HepG2 (cell line): Measurements from ENCODE around the gene CUL7. TPM values are rescaled to one million over a fixed set of nuclear protein-coding genes. Genes with fewer than 3 reads are reported as not detected.

ENCODE experiments used
- ARNTL ChIP-seq: sonication (generic); formaldehyde crosslinking; IDR thresholded peaks from 2 replicates; pipeline ENCODE4 v1.4.0; 2020; ENCODE audit warnings: mild to moderate bottlenecking, missing genetic modification reagents
- CC2D1A ChIP-seq: sonication (generic); formaldehyde crosslinking; IDR thresholded peaks from 2 replicates; pipeline ENCODE4 v1.8.1; 2023; ENCODE audit warnings: mild to moderate bottlenecking, missing genetic modification reagents
- GTF2F1 ChIP-seq: fragments of 150-350 bp; IDR thresholded peaks from 2 replicates; pipeline ENCODE4 v1.6.1; 2014; ENCODE audit warnings: low read length
- MBD4 ChIP-seq: IDR thresholded peaks from 2 replicates; pipeline ENCODE4 v1.6.1; 2012; ENCODE audit warnings: low read length, inconsistent platforms, borderline replicate concordance
- NFIC ChIP-seq: IDR thresholded peaks from 2 replicates; pipeline ENCODE4 v1.6.1; 2012; ENCODE audit warnings: mild to moderate bottlenecking, low read length, inconsistent platforms
- NONO ChIP-seq, 2 experiments: fragments of 450-650 bp in 1 of 2; sonication (generic) in 1 of 2; formaldehyde crosslinking in 1 of 2; IDR thresholded peaks in 1 of 2; conservative IDR thresholded peaks in 1 of 2; 2 replicates each; pipeline versions ENCODE4 v1.6.1 to v1.8.0; 2017 to 2022; ENCODE audit warnings: mild to moderate bottlenecking in 1 of 2, missing genetic modification reagents in 1 of 2, moderate library complexity in 1 of 2
- PCBP1 ChIP-seq: fragments of 200-400 bp; formaldehyde crosslinking; IDR thresholded peaks from 2 replicates; pipeline ENCODE4 v1.6.1; 2017; ENCODE audit warnings: mild to moderate bottlenecking, low read depth, low read length, borderline replicate concordance
- RORA ChIP-seq: sonication (generic); formaldehyde crosslinking; IDR thresholded peaks from 2 replicates; pipeline ENCODE4 v1.5.0; 2020; ENCODE audit warnings: mild to moderate bottlenecking, missing genetic modification reagents, moderate library complexity
- SETDB1 ChIP-seq: sonication (generic); formaldehyde crosslinking; IDR thresholded peaks from 2 replicates; pipeline ENCODE4 v1.5.1; 2020; ENCODE audit warnings: missing genetic modification reagents, mild to moderate bottlenecking, borderline replicate concordance
- SMAD9 ChIP-seq: sonication (generic); formaldehyde crosslinking; IDR thresholded peaks from 2 replicates; pipeline ENCODE4 v1.5.1; 2020; ENCODE audit warnings: mild to moderate bottlenecking, missing genetic modification reagents
- SOX5 ChIP-seq: IDR thresholded peaks from 2 replicates; pipeline ENCODE4 v1.6.1; 2016; ENCODE audit warnings: borderline replicate concordance
- STAG1 ChIP-seq: sonication (generic); formaldehyde crosslinking; IDR thresholded peaks from 2 replicates; pipeline ENCODE4 v1.4.0; 2020; ENCODE audit warnings: missing genetic modification reagents
- ZIK1 ChIP-seq: sonication (generic); formaldehyde crosslinking; IDR thresholded peaks from 2 replicates; pipeline ENCODE4 v1.5.0; 2020; ENCODE audit warnings: mild to moderate bottlenecking, low read depth, missing genetic modification reagents, borderline replicate concordance
- ZNF333 ChIP-seq: sonication (generic); formaldehyde crosslinking; IDR thresholded peaks from 2 replicates; pipeline ENCODE4 v1.4.0; 2020; ENCODE audit warnings: mild to moderate bottlenecking, missing genetic modification reagents, borderline replicate concordance
- ZNF546 ChIP-seq: sonication (generic); formaldehyde crosslinking; conservative IDR thresholded peaks from 2 replicates; pipeline ENCODE4 v1.8.1; 2023; ENCODE audit warnings: mild to moderate bottlenecking, missing genetic modification reagents
- ZNF605 ChIP-seq: sonication (generic); formaldehyde crosslinking; IDR thresholded peaks from 2 replicates; pipeline ENCODE4 v1.8.0; 2022; ENCODE audit warnings: mild to moderate bottlenecking, missing genetic modification reagents
- ZNF713 ChIP-seq: sonication (generic); formaldehyde crosslinking; IDR thresholded peaks from 2 replicates; pipeline ENCODE4 v1.4.0; 2020; ENCODE audit warnings: mild to moderate bottlenecking, missing genetic modification reagents
- ZNF746 ChIP-seq: sonication (generic); formaldehyde crosslinking; IDR thresholded peaks from 2 replicates; pipeline ENCODE4 v1.8.0; 2022; ENCODE audit warnings: mild to moderate bottlenecking, missing genetic modification reagents
- polyA plus RNA-seq, 8 experiments: library from polyadenylated mRNA; depleted of rRNA in 3 of 8; stranded (reverse) in 7 of 8; unstranded in 1 of 8; fragments of >200 nt; fragmentation: Illumina TruSeq in 4 of 8; extraction: Trizol in 4 of 8; gene quantifications; 2 replicates each; pipeline versions ENCODE4 v1.2.1 to v1.2.3, GENCODE V29; 2011 to 2016; ENCODE audit warnings: low read depth in 4 of 8, missing spikeins in 1 of 8, mixed read lengths in 1 of 8; ENCODE audit not compliant: insufficient read depth in 1 of 8
- total RNA-seq, 5 experiments: library from RNA; depleted of rRNA; stranded (reverse); fragments of >200 nt; fragmentation: Illumina TruSeq; extraction: Trizol; gene quantifications; 2 replicates each; pipeline ENCODE4 v1.2.3, GENCODE V29; 2016; ENCODE audit warnings: low read depth in 1 of 5
- TF ChIP-seq, protein P1 (sequence below): sonication (generic); formaldehyde crosslinking; IDR thresholded peaks from 2 replicates; pipeline ENCODE4 v1.4.0; 2020; ENCODE audit warnings: missing genetic modification reagents
- TF ChIP-seq, protein P2 (sequence below): sonication (generic); formaldehyde crosslinking; IDR thresholded peaks from 2 replicates; pipeline ENCODE4 v1.5.0; 2020; ENCODE audit warnings: mild to moderate bottlenecking, missing genetic modification reagents, borderline replicate concordance

The CUL7 gene
- total and polyA plus RNA-seq, 2 of the 13 experiments (the other 11 are each of a cell fraction or from before 2014, with no cell fraction given) = 32.0 to 60.7 TPM

DNA sequence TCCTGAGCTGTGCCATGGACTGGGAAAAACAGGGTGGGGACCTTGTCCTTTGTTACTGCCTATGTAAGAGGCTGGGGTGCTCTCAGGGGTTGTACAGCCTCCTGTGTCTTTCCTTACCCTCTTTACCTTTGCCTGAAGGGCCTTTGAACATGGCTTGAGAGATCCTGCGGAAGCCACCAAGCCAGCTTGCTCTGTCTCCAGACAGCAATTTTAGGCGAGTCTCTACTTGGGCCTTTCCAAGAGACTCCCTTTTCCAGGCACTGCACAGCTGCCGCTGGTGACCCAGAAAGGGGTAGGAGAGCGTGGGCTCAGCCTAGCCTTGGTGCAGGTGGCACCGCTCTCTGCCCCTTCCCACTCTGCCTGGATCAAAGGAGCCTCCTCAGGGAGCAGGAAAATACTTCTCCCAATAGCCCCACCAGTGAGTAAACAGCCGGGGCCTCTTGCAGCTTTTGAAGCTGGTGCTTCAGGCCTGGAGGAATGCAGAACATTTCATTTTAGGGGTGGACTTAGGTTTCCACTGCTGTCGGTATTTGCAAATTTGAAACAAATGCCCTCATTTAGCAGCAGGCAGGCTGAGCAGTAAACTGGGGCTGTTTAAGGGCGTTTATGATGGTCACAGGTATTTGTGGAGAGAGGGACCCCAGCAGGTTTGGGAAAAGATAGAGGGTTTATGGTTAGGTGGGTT is 36.4 kb upstream of the CUL7 start (continued):
- TF ChIP-seq ARNTL (no peak), ZNF546 (0 out of 2 replicates have a peak, but pooled peaks have one; percentile 31), ZNF333 (CRISPR knock-in tag) (no peak), ZNF605 (CRISPR knock-in tag) (peak; percentile 73; the same call in 1 of the 2 replicates), GTF2F1 (no peak), ZNF713 (CRISPR knock-in tag) (no peak), SOX5 (CRISPR knock-in tag) (peak; percentile 81; the same call in 1 of the 2 replicates), STAG1 (CRISPR knock-in tag) (no peak), PCBP1 (no peak), NONO (IDR thresholded peaks at IDR 0.05) (no peak), NONO (CRISPR knock-in tag; conservative IDR thresholded peaks at IDR 0.05) (peak; percentile 79), ZNF746 (CRISPR knock-in tag) (peak; percentile 69; the same call in 1 of the 2 replicates), SMAD9 (no peak), NFIC (peak; percentile 84), RORA (no peak), SETDB1 (CRISPR knock-in tag) (no peak), MBD4 (no peak), CC2D1A (CRISPR knock-in tag) (no peak), ZIK1 (no peak)
- TF ChIP-seq, protein P1, sequence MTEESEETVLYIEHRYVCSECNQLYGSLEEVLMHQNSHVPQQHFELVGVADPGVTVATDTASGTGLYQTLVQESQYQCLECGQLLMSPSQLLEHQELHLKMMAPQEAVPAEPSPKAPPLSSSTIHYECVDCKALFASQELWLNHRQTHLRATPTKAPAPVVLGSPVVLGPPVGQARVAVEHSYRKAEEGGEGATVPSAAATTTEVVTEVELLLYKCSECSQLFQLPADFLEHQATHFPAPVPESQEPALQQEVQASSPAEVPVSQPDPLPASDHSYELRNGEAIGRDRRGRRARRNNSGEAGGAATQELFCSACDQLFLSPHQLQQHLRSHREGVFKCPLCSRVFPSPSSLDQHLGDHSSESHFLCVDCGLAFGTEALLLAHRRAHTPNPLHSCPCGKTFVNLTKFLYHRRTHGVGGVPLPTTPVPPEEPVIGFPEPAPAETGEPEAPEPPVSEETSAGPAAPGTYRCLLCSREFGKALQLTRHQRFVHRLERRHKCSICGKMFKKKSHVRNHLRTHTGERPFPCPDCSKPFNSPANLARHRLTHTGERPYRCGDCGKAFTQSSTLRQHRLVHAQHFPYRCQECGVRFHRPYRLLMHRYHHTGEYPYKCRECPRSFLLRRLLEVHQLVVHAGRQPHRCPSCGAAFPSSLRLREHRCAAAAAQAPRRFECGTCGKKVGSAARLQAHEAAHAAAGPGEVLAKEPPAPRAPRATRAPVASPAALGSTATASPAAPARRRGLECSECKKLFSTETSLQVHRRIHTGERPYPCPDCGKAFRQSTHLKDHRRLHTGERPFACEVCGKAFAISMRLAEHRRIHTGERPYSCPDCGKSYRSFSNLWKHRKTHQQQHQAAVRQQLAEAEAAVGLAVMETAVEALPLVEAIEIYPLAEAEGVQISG (CRISPR knock-in tag) = peak; percentile 73; the same call in 1 of the 2 replicates
- TF ChIP-seq, protein P2, sequence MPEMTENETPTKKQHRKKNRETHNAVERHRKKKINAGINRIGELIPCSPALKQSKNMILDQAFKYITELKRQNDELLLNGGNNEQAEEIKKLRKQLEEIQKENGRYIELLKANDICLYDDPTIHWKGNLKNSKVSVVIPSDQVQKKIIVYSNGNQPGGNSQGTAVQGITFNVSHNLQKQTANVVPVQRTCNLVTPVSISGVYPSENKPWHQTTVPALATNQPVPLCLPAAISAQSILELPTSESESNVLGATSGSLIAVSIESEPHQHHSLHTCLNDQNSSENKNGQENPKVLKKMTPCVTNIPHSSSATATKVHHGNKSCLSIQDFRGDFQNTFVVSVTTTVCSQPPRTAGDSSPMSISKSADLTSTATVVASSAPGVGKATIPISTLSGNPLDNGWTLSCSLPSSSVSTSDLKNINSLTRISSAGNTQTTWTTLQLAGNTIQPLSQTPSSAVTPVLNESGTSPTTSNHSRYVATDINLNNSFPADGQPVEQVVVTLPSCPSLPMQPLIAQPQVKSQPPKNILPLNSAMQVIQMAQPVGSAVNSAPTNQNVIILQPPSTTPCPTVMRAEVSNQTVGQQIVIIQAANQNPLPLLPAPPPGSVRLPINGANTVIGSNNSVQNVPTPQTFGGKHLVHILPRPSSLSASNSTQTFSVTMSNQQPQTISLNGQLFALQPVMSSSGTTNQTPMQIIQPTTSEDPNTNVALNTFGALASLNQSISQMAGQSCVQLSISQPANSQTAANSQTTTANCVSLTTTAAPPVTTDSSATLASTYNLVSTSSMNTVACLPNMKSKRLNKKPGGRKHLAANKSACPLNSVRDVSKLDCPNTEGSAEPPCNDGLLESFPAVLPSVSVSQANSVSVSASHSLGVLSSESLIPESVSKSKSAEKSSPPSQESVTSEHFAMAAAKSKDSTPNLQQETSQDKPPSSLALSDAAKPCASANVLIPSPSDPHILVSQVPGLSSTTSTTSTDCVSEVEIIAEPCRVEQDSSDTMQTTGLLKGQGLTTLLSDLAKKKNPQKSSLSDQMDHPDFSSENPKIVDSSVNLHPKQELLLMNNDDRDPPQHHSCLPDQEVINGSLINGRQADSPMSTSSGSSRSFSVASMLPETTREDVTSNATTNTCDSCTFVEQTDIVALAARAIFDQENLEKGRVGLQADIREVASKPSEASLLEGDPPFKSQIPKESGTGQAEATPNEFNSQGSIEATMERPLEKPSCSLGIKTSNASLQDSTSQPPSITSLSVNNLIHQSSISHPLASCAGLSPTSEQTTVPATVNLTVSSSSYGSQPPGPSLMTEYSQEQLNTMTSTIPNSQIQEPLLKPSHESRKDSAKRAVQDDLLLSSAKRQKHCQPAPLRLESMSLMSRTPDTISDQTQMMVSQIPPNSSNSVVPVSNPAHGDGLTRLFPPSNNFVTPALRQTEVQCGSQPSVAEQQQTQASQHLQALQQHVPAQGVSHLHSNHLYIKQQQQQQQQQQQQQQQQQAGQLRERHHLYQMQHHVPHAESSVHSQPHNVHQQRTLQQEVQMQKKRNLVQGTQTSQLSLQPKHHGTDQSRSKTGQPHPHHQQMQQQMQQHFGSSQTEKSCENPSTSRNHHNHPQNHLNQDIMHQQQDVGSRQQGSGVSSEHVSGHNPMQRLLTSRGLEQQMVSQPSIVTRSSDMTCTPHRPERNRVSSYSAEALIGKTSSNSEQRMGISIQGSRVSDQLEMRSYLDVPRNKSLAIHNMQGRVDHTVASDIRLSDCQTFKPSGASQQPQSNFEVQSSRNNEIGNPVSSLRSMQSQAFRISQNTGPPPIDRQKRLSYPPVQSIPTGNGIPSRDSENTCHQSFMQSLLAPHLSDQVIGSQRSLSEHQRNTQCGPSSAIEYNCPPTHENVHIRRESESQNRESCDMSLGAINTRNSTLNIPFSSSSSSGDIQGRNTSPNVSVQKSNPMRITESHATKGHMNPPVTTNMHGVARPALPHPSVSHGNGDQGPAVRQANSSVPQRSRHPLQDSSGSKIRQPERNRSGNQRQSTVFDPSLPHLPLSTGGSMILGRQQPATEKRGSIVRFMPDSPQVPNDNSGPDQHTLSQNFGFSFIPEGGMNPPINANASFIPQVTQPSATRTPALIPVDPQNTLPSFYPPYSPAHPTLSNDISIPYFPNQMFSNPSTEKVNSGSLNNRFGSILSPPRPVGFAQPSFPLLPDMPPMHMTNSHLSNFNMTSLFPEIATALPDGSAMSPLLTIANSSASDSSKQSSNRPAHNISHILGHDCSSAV = no peak
